IPS DF 6.9 (cell line): ENCODE results near the gene TXK.

ENCODE experiments used
- DNase-seq: peaks from one replicate; pipeline ENCODE4 v3.0.0-alpha.2; 2013; ENCODE audit warnings: low read depth, low spot score
- H3K27ac ChIP-seq: one replicate; pipeline ENCODE4 v1.5.1; 2013; ENCODE audit warnings: low read length, control low read depth
- H3K27me3 ChIP-seq: 2 replicates; pipeline ENCODE4 v1.6.1; 2013; ENCODE audit warnings: mild to moderate bottlenecking, low read length; ENCODE audit not compliant: control insufficient read depth, insufficient read depth
- H3K36me3 ChIP-seq: 2 replicates; pipeline ENCODE4 v1.6.1; 2013; ENCODE audit warnings: low read length; ENCODE audit not compliant: control insufficient read depth, insufficient read depth
- H3K4me1 ChIP-seq: 2 replicates; pipeline ENCODE4 v1.6.1; 2013; ENCODE audit warnings: low read length; ENCODE audit not compliant: control insufficient read depth, insufficient read depth
- H3K4me3 ChIP-seq: 2 replicates; pipeline ENCODE4 v1.5.1; 2013; ENCODE audit warnings: mild to moderate bottlenecking, low read length
- H3K9me3 ChIP-seq: 2 replicates; pipeline ENCODE4 v1.6.1; 2013; ENCODE audit warnings: low read length, inconsistent platforms; ENCODE audit not compliant: control insufficient read depth, insufficient read depth
- WGBS: extraction: QIAGEN DNeasy Blood & Tissue Kit; methylation state at CpG from one replicate; pipeline ENCODE4 v1.1.7; 2013; ENCODE audit warnings: mixed read lengths, missing lambda C conversion rate; ENCODE audit not compliant: insufficient read length, insufficient coverage; 5-methylcytosine and 5-hydroxymethylcytosine counted together

TXK gene

DNA sequence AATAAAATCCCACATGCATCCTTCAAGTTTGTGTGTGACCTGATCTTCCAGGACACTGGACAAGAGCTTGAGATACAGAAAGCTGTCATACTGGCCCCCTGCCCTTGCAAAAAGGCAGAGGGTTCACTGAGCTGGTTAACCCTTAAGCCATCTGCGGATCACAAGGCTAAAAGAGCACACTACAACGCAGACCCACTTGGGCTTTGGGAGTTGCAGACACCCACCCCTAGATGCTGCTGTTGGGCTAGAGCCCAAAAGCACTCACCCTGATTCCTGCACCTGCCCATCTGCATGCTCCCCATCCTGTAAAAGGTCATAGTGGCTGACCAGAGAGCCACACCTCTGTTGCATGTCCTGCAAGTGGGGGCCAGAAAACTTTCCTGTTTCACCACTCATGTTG, 51.1 kb downstream of the TXK start:
- Histone ChIP-seq H3K9me3 (no peaks in the 10 kb centered on the region), H3K27me3 (no peaks in the 10 kb centered on the region), H3K4me3 (no peak overlapping the region), H3K36me3 (no peaks in the 10 kb centered on the region), H3K4me1 (no peaks in the 10 kb centered on the region), H3K27ac (no peak overlapping the region)
- WGBS: no CpG with 5 or more reads among the region's 2 CpGs
- DNase-seq: no peak

DNA sequence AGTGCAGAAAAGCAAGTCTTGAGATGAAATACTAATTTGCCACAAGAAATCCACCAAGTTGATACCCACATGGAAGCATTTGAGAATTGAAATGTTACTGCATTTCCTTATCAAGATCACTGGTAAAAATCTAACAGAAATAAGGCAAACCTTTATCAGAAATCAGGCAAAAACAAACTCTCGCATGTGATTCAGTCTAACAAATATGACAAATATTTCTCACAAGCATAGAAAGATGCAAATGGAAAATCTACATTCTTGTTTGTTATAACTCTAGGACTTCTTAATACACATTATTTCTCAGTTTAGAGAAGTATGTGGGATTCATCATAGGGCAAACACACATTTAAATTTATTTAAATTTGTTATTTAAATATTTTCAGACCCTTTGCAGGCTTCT, 52.9 kb downstream of the TXK start:
- H3K27ac ChIP-seq: no peak overlapping the region
- H3K27me3 ChIP-seq: no peaks in the 10 kb centered on the region
- H3K36me3 ChIP-seq: no peaks in the 10 kb centered on the region
- no peak overlapping the region for H3K4me3 ChIP-seq
- no peaks in the 10 kb centered on the region for H3K9me3 ChIP-seq
- no CpG with 5 or more reads among the region's 1 CpG for WGBS
- no peak for DNase-seq
- no peaks in the 10 kb centered on the region for H3K4me1 ChIP-seq

DNA sequence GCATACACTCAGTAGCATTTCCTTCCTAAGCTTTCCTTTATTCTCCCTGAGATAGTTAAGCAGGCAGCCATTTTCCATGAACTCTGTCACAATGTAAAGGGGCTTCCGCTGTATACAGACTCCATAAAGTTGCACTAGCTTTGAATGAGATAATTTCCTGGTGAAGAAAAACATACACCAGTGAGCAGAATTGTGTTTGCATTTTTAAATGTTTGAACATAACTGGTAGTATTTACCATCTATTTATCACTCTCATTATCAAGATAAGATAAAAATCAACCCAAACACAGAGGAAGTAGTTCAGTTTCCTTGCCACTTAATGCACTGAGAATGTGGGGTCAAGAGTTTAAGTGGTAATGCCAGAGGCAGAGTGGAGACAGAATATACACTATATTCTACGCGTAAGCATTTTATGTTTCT, 54.1 kb downstream of the TXK start:
- Histone ChIP-seq H3K4me3 (no peak overlapping the region), H3K4me1 (no peaks in the 10 kb centered on the region), H3K27ac (no peak overlapping the region), H3K27me3 (no peaks in the 10 kb centered on the region), H3K36me3 (no peaks in the 10 kb centered on the region), H3K9me3 (no peaks in the 10 kb centered on the region)
- WGBS: no CpG with 5 or more reads among the region's 3 CpGs
- no peak for DNase-seq

DNA sequence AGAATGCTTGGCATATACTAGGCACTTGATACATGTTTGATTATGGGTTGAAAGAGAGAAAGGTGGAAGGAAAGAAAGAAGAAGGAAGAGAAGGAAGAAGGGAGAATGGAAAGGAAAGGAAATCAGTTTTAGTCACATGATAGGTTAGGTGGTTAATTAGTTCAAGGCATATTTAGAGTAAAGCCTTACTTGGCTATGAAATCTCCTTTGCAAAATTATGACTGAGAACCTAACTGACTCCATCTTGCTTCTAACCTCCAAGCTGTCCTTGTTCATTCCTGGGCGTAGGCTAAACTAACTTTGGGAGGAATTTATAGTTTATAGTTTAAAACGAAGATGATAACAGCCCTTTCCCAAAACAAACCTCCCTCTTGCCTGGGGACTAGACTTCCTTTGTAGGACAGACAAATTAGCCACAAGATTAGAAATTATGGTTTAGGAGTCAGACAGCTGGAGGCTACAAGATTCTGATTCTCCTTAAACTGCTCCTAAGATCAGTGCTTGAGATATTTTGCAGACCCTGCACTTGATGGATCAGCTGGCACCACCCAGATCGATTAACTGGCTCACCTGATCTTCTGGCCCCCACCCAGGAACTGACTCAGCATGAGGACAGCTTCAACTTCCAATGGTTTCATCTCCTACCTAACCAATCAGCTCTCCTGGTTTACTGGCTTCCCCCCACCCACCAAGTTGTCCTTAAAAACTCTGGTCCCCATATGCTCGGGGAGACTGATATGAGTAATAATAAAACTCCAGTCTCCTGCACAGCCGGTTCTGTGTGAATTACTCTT, 55.0 kb downstream of the TXK start:
- Histone ChIP-seq H3K27ac (no peak overlapping the region), H3K27me3 (no peaks in the 10 kb centered on the region), H3K36me3 (no peaks in the 10 kb centered on the region), H3K4me3 (no peak overlapping the region), H3K9me3 (no peaks in the 10 kb centered on the region), H3K4me1 (no peaks in the 10 kb centered on the region)
- no CpG with 5 or more reads among the region's 5 CpGs for WGBS
- DNase-seq: no peak

- no peaks in the 10 kb centered on the region for H3K4me1 ChIP-seq
- no peak overlapping the region for H3K4me3 ChIP-seq
- no peaks in the 10 kb centered on the region for H3K36me3 ChIP-seq
- no CpG with 5 or more reads among the region's 2 CpGs for WGBS
- H3K9me3 ChIP-seq: no peaks in the 10 kb centered on the region
- DNase-seq: no peak
- no peak overlapping the region for H3K27ac ChIP-seq
- no peaks in the 10 kb centered on the region for H3K27me3 ChIP-seq
These were observed 55.6 kb downstream of the TXK start for GRCh38 chr4:48078425-48078824.

DNA sequence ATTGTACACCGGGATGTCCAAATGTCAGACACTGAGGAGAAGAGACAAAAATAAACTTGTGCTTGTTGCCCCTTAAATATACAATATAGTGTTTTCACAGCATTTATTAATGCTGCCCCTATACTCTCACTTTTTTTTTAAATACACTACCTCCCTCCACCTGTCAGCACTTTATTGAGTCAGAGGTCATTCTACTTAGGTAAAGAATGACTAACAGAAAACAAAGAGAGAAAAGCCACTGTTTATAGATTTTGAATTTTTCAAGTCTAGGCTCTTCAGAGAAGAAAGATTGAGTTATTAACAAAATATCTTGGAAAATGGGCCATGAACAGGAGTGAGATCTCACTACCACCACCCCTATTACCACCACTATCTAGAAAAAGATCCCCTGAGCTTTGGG, 59.4 kb downstream of the TXK start:
- Histone ChIP-seq H3K27me3 (no peaks in the 10 kb centered on the region), H3K4me1 (no peaks in the 10 kb centered on the region), H3K4me3 (no peak overlapping the region), H3K27ac (no peak overlapping the region), H3K9me3 (no peaks in the 10 kb centered on the region), H3K36me3 (no peaks in the 10 kb centered on the region)
- no peak for DNase-seq
- no CpG with 5 or more reads among the region's 1 CpG for WGBS

DNA sequence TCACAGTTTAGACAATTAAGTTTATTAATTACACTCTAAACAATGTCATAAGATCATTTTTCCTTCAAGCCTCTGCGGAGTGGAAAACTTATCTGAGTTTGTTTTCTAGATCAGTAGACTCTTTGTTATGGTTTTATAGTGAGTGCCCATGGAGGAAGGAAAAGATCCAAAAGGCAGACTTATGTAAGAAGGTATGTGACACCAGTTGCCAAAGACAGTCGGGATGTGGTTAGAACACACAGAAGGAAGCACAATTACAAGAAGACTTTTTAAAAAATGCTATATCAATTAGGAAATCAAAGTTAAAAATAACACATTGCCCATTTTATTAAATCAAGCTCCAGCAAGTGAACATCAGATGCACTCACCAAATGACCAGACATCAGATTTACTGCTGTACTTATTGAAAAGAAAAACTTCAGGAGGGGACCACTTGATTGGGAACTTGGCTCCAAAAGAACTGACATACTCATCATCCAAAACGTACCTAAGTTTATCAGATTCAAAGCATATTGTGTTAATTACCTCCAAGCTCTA, 60.4 kb downstream of the TXK start:
- no peak overlapping the region for H3K27ac ChIP-seq

GRCh38 chr4:48071191-48071590, 62.9 kb downstream of the TXK start:
- no CpG with 5 or more reads among the region's 3 CpGs for WGBS
- DNase-seq: no peak
- no peaks in the 10 kb centered on the region for H3K4me1 ChIP-seq
- H3K27ac ChIP-seq: no peak overlapping the region
- no peak overlapping the region for H3K4me3 ChIP-seq
- H3K36me3 ChIP-seq: no peaks in the 10 kb centered on the region
- H3K27me3 ChIP-seq: no peaks in the 10 kb centered on the region
- H3K9me3 ChIP-seq: no peaks in the 10 kb centered on the region

More for the DNA sequence above, 60.4 kb downstream of the TXK start:
- no peaks in the 10 kb centered on the region for H3K36me3 ChIP-seq
- no peaks in the 10 kb centered on the region for H3K27me3 ChIP-seq
- H3K9me3 ChIP-seq: no peaks in the 10 kb centered on the region
- no peak overlapping the region for H3K4me3 ChIP-seq
- H3K4me1 ChIP-seq: no peaks in the 10 kb centered on the region
- WGBS: no CpG with 5 or more reads among the region's 3 CpGs
- DNase-seq: no peak

GRCh38 chr4:48069026-48069425, 65.0 kb downstream of the TXK start:
- Histone ChIP-seq H3K4me1 (no peaks in the 10 kb centered on the region), H3K4me3 (no peak overlapping the region), H3K36me3 (no peaks in the 10 kb centered on the region), H3K27ac (no peak overlapping the region), H3K27me3 (no peaks in the 10 kb centered on the region), H3K9me3 (no peaks in the 10 kb centered on the region)
- no CpG with 5 or more reads among the region's 2 CpGs for WGBS
- DNase-seq: no peak

- Histone ChIP-seq H3K27ac (no peak overlapping the region), H3K27me3 (no peaks in the 10 kb centered on the region), H3K4me1 (no peaks in the 10 kb centered on the region), H3K36me3 (no peaks in the 10 kb centered on the region), H3K9me3 (no peaks in the 10 kb centered on the region), H3K4me3 (no peak overlapping the region)
- no CpG with 5 or more reads among the region's 2 CpGs for WGBS
- DNase-seq: no peak
These were observed 65.9 kb downstream of the TXK start for GRCh38 chr4:48068182-48068581.

GRCh38 chr4:48067536-48067935, 66.5 kb downstream of the TXK start:
- Histone ChIP-seq H3K4me1 (no peaks in the 10 kb centered on the region), H3K4me3 (no peak overlapping the region), H3K27me3 (no peaks in the 10 kb centered on the region), H3K36me3 (no peaks in the 10 kb centered on the region), H3K27ac (no peak overlapping the region), H3K9me3 (no peaks in the 10 kb centered on the region)
- no CpG with 5 or more reads among the region's 9 CpGs for WGBS
- no peak for DNase-seq
